Endothelial cell of umbilical vein (primary cell): ENCODE data around the gene SLC12A7. TPM values are rescaled to one million over a fixed set of nuclear protein-coding genes. Genes with fewer than 3 reads are reported as not detected.

Experiments used
- BruUV-seq: library from RNA; stranded (reverse); fragments of 400-500 nt; replicated peaks from 2 replicates; lab custom pipeline; 2021; lab: Mats Ljungman, UMichigan
- CTCF ChIA-PET: fragments of 300-600, 350-600 bp; sonication (Branson Sonifier 250); formaldehyde crosslinking; loops from one replicate; lab custom pipeline; 2021; ENCODE audit warnings: antibody characterized with exemption, inconsistent platforms; lab: Charles Lee
- POLR2A ChIA-PET: fragments of 300-600, 350-600 bp; sonication (Branson Sonifier 250); formaldehyde crosslinking; loops from one replicate; lab custom pipeline; 2021; ENCODE audit warnings: antibody characterized with exemption, inconsistent platforms; lab: Charles Lee
- DNase-seq: peaks from one replicate; pipeline ENCODE4 v3.0.0-alpha.2; 2011; ENCODE audit warnings: low read depth, low spot score
- FAIRE-seq: peaks from 2 replicates; lab custom pipeline; 2011; peaks lifted over from hg19 to GRCh38; lab: Jason Lieb, UNC
- H2AFZ ChIP-seq: 2 replicates; pipeline ENCODE4 v1.6.0; 2012; ENCODE audit warnings: low read depth, low read length, control low read depth, inconsistent platforms
- H3K27ac ChIP-seq: 2 replicates; pipeline ENCODE4 v1.5.1; 2011; ENCODE audit warnings: low read depth, mild to moderate bottlenecking, control low read depth, low read length, moderate library complexity; ENCODE audit not compliant: insufficient read depth
- H3K27me3 ChIP-seq, 2 experiments: 2 replicates each; pipeline versions ENCODE4 v1.6.0 to v1.6.1; 2011; ENCODE audit warnings: low read length in 2 of 2, mixed read lengths in 1 of 2; ENCODE audit not compliant: control insufficient read depth in 2 of 2, insufficient read depth in 2 of 2
- H3K36me3 ChIP-seq, 2 experiments: 2 replicates in 1 of 2; 3 replicates in 1 of 2; pipeline ENCODE4 v1.5.1; 2011; ENCODE audit warnings: low read length in 2 of 2, mild to moderate bottlenecking in 1 of 2, moderate library complexity in 1 of 2; ENCODE audit not compliant: control insufficient read depth in 2 of 2, insufficient read depth in 2 of 2; ENCODE audit errors: extremely low read depth in 1 of 2
- H3K4me1 ChIP-seq: 3 replicates; pipeline ENCODE4 v1.5.1; 2011; ENCODE audit warnings: mild to moderate bottlenecking, low read length; ENCODE audit not compliant: control insufficient read depth, insufficient read depth; ENCODE audit errors: extremely low read depth
- H3K4me2 ChIP-seq: 2 replicates; pipeline ENCODE4 v1.6.1; 2011; ENCODE audit warnings: low read length, control low read depth, mixed read lengths; ENCODE audit not compliant: insufficient read depth
- H3K4me3 ChIP-seq, 3 experiments: fragments of 200-600 bp in 1 of 3; sonication (generic), shearing (Covaris generic) in 1 of 3; replicated peaks in 1 of 3; 2 replicates each; pipeline ENCODE4 v1.5.1; 2011 to 2016; ENCODE audit warnings: control low read depth in 3 of 3, low read length in 3 of 3, mild to moderate bottlenecking in 2 of 3, inconsistent platforms in 1 of 3, low read depth in 1 of 3, moderate library complexity in 1 of 3; ENCODE audit not compliant: insufficient read depth in 1 of 3
- H3K79me2 ChIP-seq: 2 replicates; pipeline ENCODE4 v1.6.0; 2012; ENCODE audit warnings: low read length, inconsistent platforms; ENCODE audit not compliant: control insufficient read depth, insufficient read depth
- H3K9ac ChIP-seq: replicated peaks from 2 replicates; pipeline ENCODE3; 2011; ENCODE audit warnings: low read length, control low read depth; ENCODE audit not compliant: insufficient read depth; ENCODE audit errors: extremely low read depth
- H3K9me1 ChIP-seq: replicated peaks from 3 replicates; pipeline ENCODE4 v1.6.0; 2011; ENCODE audit warnings: mild to moderate bottlenecking, low read length; ENCODE audit not compliant: control insufficient read depth, insufficient read depth; ENCODE audit errors: extremely low read depth
- H3K9me3 ChIP-seq: replicated peaks from 2 replicates; pipeline ENCODE4 v1.5.1; 2012; ENCODE audit warnings: low read length, inconsistent platforms; ENCODE audit not compliant: control insufficient read depth, insufficient read depth
- H4K20me1 ChIP-seq: replicated peaks from 2 replicates; pipeline ENCODE3; 2011; ENCODE audit warnings: mild to moderate bottlenecking, low read length; ENCODE audit not compliant: control insufficient read depth, insufficient read depth; ENCODE audit errors: extremely low read depth
- EZH2 ChIP-seq: IDR thresholded peaks from 2 replicates; pipeline ENCODE4 v1.6.1; 2012; ENCODE audit warnings: borderline replicate concordance, low read depth, mild to moderate bottlenecking, moderate library complexity, low read length, inconsistent platforms; ENCODE audit not compliant: severe bottlenecking
- FOS ChIP-seq: IDR thresholded peaks from 2 replicates; pipeline ENCODE4 v1.6.1; 2011; ENCODE audit warnings: mild to moderate bottlenecking, low read length, moderate library complexity, borderline replicate concordance; ENCODE audit not compliant: insufficient read depth
- GATA2 ChIP-seq: IDR thresholded peaks from 2 replicates; pipeline ENCODE4 v1.7.0; 2011; ENCODE audit warnings: low read depth, mild to moderate bottlenecking, moderate library complexity, mixed read lengths, low read length; ENCODE audit not compliant: insufficient read length, insufficient read depth
- JUN ChIP-seq: IDR thresholded peaks from 2 replicates; pipeline ENCODE4 v1.6.1; 2011; ENCODE audit warnings: borderline replicate concordance, low read depth; ENCODE audit not compliant: insufficient read length, insufficient read depth
- MYC ChIP-seq: IDR thresholded peaks from one replicate; pipeline ENCODE4 v1.6.1; 2011; ENCODE audit warnings: mild to moderate bottlenecking, low read depth, low read length
- POLR2A ChIP-seq: IDR thresholded peaks from 2 replicates; pipeline ENCODE4 v1.6.1; 2012; ENCODE audit warnings: low read depth, mild to moderate bottlenecking, control low read depth, low read length
- POLR2AphosphoS5 ChIP-seq: IDR thresholded peaks from 2 replicates; pipeline ENCODE4 v1.6.1; 2012; ENCODE audit warnings: low read depth, mild to moderate bottlenecking, control low read depth, low read length, moderate library complexity; ENCODE audit not compliant: insufficient read depth
- dilution Hi-C: fragments of 300-500 bp; cut with MboI; formaldehyde crosslinking; loops from one replicate; pipeline ENCODE4 v1.15.0; 2019; ENCODE audit warnings: low sequenced_read_pairs; ENCODE audit not compliant: extremely low pct_ligation_motif_present
- intact Hi-C: fragments of 100-400 bp; cut with micrococcal nuclease; formaldehyde crosslinking; loops from one replicate; pipeline ENCODE4 v1.10.0; 2022
- polyA plus RNA-seq, 4 experiments: library from polyadenylated mRNA; depleted of rRNA in 3 of 4; stranded (reverse) in 3 of 4; unstranded in 1 of 4; fragments of >200 nt; gene quantifications; 2 replicates each; pipeline versions ENCODE4 v1.2.1 to v1.2.3, GENCODE V29; 2011 to 2012; ENCODE audit warnings: missing spikeins in 1 of 4
- total RNA-seq: library from RNA; stranded (reverse); gene quantifications from 2 replicates; pipeline ENCODE4 v1.2.3, GENCODE V29; 2021
- TF ChIP-seq, protein P1 (sequence below), 2 donors: IDR thresholded peaks; 1 replicate in 1 of 2; 2 replicates in 1 of 2; pipeline ENCODE4 v1.5.1; 2011; ENCODE audit warnings: low read length in 2 of 2, mild to moderate bottlenecking in 2 of 2, moderate library complexity in 2 of 2, control low read depth in 1 of 2, inconsistent platforms in 1 of 2, low read depth in 1 of 2; ENCODE audit not compliant: insufficient read depth in 1 of 2; ENCODE audit errors: extremely low read depth in 1 of 2
- TF ChIP-seq, protein P2 (sequence below): IDR thresholded peaks from 2 replicates; pipeline ENCODE4 v1.6.1; 2011; ENCODE audit not compliant: insufficient read depth, insufficient read length

SLC12A7 gene
- total and polyA plus RNA-seq, 2 donors (not counting 3 experiments of a cell fraction or from before 2014, with no cell fraction given) = 16.4 to 38.8 TPM

DNA sequence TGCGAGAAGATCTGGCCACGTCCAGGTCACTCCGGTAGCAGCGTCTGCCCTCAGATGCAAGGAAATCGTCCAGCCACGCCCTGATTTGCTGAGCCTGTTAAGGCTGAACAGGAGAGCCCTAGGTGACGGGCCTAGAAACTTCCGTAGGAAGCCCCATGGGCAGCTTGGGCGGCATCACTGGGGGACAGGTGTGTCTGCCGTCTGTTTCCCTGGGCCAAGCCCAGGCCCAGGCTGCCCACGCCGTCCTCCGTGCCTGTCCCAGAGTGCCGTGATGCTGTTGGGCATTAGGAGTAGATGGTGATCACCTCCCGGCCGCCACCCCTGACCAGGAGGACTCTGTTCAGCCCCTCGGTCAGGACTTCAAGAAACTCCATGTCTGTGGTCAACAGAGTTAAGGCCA is 59.8 kb downstream of the SLC12A7 start:
- FAIRE-seq = no peak
- TF ChIP-seq, protein P1, sequence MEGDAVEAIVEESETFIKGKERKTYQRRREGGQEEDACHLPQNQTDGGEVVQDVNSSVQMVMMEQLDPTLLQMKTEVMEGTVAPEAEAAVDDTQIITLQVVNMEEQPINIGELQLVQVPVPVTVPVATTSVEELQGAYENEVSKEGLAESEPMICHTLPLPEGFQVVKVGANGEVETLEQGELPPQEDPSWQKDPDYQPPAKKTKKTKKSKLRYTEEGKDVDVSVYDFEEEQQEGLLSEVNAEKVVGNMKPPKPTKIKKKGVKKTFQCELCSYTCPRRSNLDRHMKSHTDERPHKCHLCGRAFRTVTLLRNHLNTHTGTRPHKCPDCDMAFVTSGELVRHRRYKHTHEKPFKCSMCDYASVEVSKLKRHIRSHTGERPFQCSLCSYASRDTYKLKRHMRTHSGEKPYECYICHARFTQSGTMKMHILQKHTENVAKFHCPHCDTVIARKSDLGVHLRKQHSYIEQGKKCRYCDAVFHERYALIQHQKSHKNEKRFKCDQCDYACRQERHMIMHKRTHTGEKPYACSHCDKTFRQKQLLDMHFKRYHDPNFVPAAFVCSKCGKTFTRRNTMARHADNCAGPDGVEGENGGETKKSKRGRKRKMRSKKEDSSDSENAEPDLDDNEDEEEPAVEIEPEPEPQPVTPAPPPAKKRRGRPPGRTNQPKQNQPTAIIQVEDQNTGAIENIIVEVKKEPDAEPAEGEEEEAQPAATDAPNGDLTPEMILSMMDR (IDR thresholded peaks at IDR 0.05; ENCODE audit: extremely low read depth in 1 of 2, insufficient read depth in 1 of 2, low read depth in 1 of 2, low read length in 2 of 2) = no peak
- no peak for TF ChIP-seq POLR2A
- no peak for TF ChIP-seq POLR2AphosphoS5
- TF ChIP-seq EZH2 = no peak
- no peak for TF ChIP-seq JUN
- TF ChIP-seq GATA2 = no peak
- TF ChIP-seq, protein P2, sequence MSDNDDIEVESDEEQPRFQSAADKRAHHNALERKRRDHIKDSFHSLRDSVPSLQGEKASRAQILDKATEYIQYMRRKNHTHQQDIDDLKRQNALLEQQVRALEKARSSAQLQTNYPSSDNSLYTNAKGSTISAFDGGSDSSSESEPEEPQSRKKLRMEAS = no peak
- no peak for TF ChIP-seq FOS
- no peak for TF ChIP-seq MYC
- dilution Hi-C loops = no loop called here
- Histone ChIP-seq H3K36me3 (peaks cover 2 to 15% of the 10 kb centered on the region in 2 experiments), H3K27me3 (no peaks in the 10 kb centered on the region), H3K79me2 (no peaks in the 10 kb centered on the region), H3K27ac (no peak overlapping the region), H2AFZ (no peak overlapping the region), H4K20me1 (no peaks in the 10 kb centered on the region), H3K9me3 (no peaks in the 10 kb centered on the region), H3K4me1 (no peaks in the 10 kb centered on the region), H3K4me3 (no peak overlapping the region), H3K4me2 (no peak overlapping the region), H3K9ac (no peak overlapping the region), H3K9me1 (no peaks in the 10 kb centered on the region)
- CTCF ChIA-PET = no interaction called here
- POLR2A ChIA-PET = interaction anchor here (0.6 kb wide), 1 partner anchor 14 kb away, joined by 3 read pairs; no protein-coding TSS in a partner anchor
- DNase-seq = no peak
- intact Hi-C loops = no loop called here
- BruUV-seq = no TSS peak
